BLaER1 (cell line): ENCODE results near the gene ZNRF4.
A peak's percentile ranks its signal among the peaks of the same experiment; 100 is the strongest.

Experiments
- H3K27ac ChIP-seq: shearing (Covaris generic); formaldehyde crosslinking; 2 replicates; pipeline ENCODE4 v1.8.1; 2022
- H3K27me3 ChIP-seq: shearing (Covaris generic); formaldehyde crosslinking; 2 replicates; pipeline ENCODE4 v1.8.1; 2022
- H3K36me3 ChIP-seq: shearing (Covaris generic); formaldehyde crosslinking; 2 replicates; pipeline ENCODE4 v1.8.1; 2022
- H3K4me1 ChIP-seq: shearing (Covaris generic); formaldehyde crosslinking; 2 replicates; pipeline ENCODE4 v1.8.1; 2022
- H3K4me2 ChIP-seq: shearing (Covaris generic); formaldehyde crosslinking; 2 replicates; pipeline ENCODE4 v1.8.1; 2022
- H3K4me3 ChIP-seq: shearing (Covaris generic); formaldehyde crosslinking; 2 replicates; pipeline ENCODE4 v1.8.1; 2022
- H3K9ac ChIP-seq: shearing (Covaris generic); formaldehyde crosslinking; 2 replicates; pipeline ENCODE4 v1.8.1; 2022
- H3K9me3 ChIP-seq: shearing (Covaris generic); formaldehyde crosslinking; 2 replicates; pipeline ENCODE4 v1.8.1; 2022
- H4K20me1 ChIP-seq: shearing (Covaris generic); formaldehyde crosslinking; 2 replicates; pipeline ENCODE4 v1.8.1; 2022
- Cebpa-rat ChIP-seq: shearing (Covaris generic); IDR thresholded peaks from 2 replicates; pipeline ENCODE4 v1.8.1; 2022

ZNRF4 gene

GRCh38 chr19:5466814-5467291 is 11.6 kb downstream of the ZNRF4 start:
- peak overlapping the region; percentile 46; the same call in 1 of the 2 replicates for H3K9ac ChIP-seq
- TF ChIP-seq Cebpa-rat, result 0 out of 2 replicates have a peak, but pooled peaks have one; percentile 9
- peak overlapping the region; percentile 73 for H3K27ac ChIP-seq
- H3K4me1 ChIP-seq, result peaks cover 22% of the 10 kb centered on the region
- H3K36me3 ChIP-seq, result no peaks in the 10 kb centered on the region
- H3K27me3 ChIP-seq, result no peaks in the 10 kb centered on the region
- H4K20me1 ChIP-seq, result no peaks in the 10 kb centered on the region
- peaks cover 7% of the 10 kb centered on the region; the same call in 1 of the 2 replicates for H3K9me3 ChIP-seq
- H3K4me2 ChIP-seq, result peak overlapping the region; percentile 91
- peak overlapping the region; percentile 41; the same call in 1 of the 2 replicates for H3K4me3 ChIP-seq

- H3K4me3 ChIP-seq, result no peak overlapping the region
- no peak for TF ChIP-seq Cebpa-rat
- H4K20me1 ChIP-seq, result no peaks in the 10 kb centered on the region
- H3K27me3 ChIP-seq, result no peaks in the 10 kb centered on the region
- no peak overlapping the region for H3K9ac ChIP-seq
- no peak overlapping the region for H3K27ac ChIP-seq
- H3K4me1 ChIP-seq, result peaks cover 22% of the 10 kb centered on the region
- no peak overlapping the region for H3K4me2 ChIP-seq
- no peaks in the 10 kb centered on the region for H3K9me3 ChIP-seq
- H3K36me3 ChIP-seq, result no peaks in the 10 kb centered on the region
Observed at GRCh38 chr19:5470264-5470671, 15.1 kb downstream of the ZNRF4 start.

- no peaks in the 10 kb centered on the region for H3K27me3 ChIP-seq
- TF ChIP-seq Cebpa-rat, result no peak
- H4K20me1 ChIP-seq, result no peaks in the 10 kb centered on the region
- H3K4me2 ChIP-seq, result no peak overlapping the region
- no peaks in the 10 kb centered on the region for H3K9me3 ChIP-seq
- no peak overlapping the region for H3K27ac ChIP-seq
- no peak overlapping the region for H3K9ac ChIP-seq
- H3K36me3 ChIP-seq, result no peaks in the 10 kb centered on the region
- H3K4me3 ChIP-seq, result no peak overlapping the region
- H3K4me1 ChIP-seq, result peaks cover 7% of the 10 kb centered on the region
Observed at GRCh38 chr19:5472286-5472685, 17.1 kb downstream of the ZNRF4 start.

GRCh38 chr19:5473646-5474045 is 18.4 kb downstream of the ZNRF4 start:
- Histone ChIP-seq H3K4me1 (no peaks in the 10 kb centered on the region), H3K4me2 (no peak overlapping the region), H3K9me3 (no peaks in the 10 kb centered on the region), H3K36me3 (no peaks in the 10 kb centered on the region), H3K27me3 (no peaks in the 10 kb centered on the region), H3K27ac (no peak overlapping the region), H3K9ac (no peak overlapping the region), H4K20me1 (no peaks in the 10 kb centered on the region), H3K4me3 (no peak overlapping the region)
- TF ChIP-seq Cebpa-rat, result no peak

- Histone ChIP-seq H3K36me3 (no peaks in the 10 kb centered on the region), H4K20me1 (no peaks in the 10 kb centered on the region), H3K27me3 (no peaks in the 10 kb centered on the region), H3K4me3 (no peak overlapping the region), H3K9ac (no peak overlapping the region), H3K4me2 (no peak overlapping the region), H3K4me1 (no peaks in the 10 kb centered on the region), H3K9me3 (peaks cover 14% of the 10 kb centered on the region), H3K27ac (no peak overlapping the region)
- no peak for TF ChIP-seq Cebpa-rat
Observed at GRCh38 chr19:5477451-5478215, 22.4 kb downstream of the ZNRF4 start.

GRCh38 chr19:5478241-5478924 is 23.2 kb downstream of the ZNRF4 start:
- Histone ChIP-seq H4K20me1 (no peaks in the 10 kb centered on the region), H3K36me3 (no peaks in the 10 kb centered on the region), H3K4me1 (no peaks in the 10 kb centered on the region), H3K9me3 (peaks cover 14% of the 10 kb centered on the region), H3K27me3 (no peaks in the 10 kb centered on the region), H3K27ac (no peak overlapping the region), H3K4me3 (no peak overlapping the region), H3K4me2 (no peak overlapping the region), H3K9ac (no peak overlapping the region)
- no peak for TF ChIP-seq Cebpa-rat

- H3K4me3 ChIP-seq, result no peak overlapping the region
- H3K4me1 ChIP-seq, result no peaks in the 10 kb centered on the region
- H3K4me2 ChIP-seq, result no peak overlapping the region
- no peak for TF ChIP-seq Cebpa-rat
- H4K20me1 ChIP-seq, result no peaks in the 10 kb centered on the region
- H3K36me3 ChIP-seq, result no peaks in the 10 kb centered on the region
- no peaks in the 10 kb centered on the region for H3K27me3 ChIP-seq
- H3K27ac ChIP-seq, result no peak overlapping the region
- no peak overlapping the region for H3K9ac ChIP-seq
- peaks cover 14% of the 10 kb centered on the region for H3K9me3 ChIP-seq
Observed at GRCh38 chr19:5478925-5479588, 23.8 kb downstream of the ZNRF4 start.

- Histone ChIP-seq H3K36me3 (no peaks in the 10 kb centered on the region), H4K20me1 (no peaks in the 10 kb centered on the region), H3K4me3 (no peak overlapping the region), H3K4me2 (no peak overlapping the region), H3K27ac (no peak overlapping the region), H3K9me3 (peaks cover 14% of the 10 kb centered on the region), H3K27me3 (no peaks in the 10 kb centered on the region), H3K4me1 (0 out of 2 replicates have a peak, but pooled peaks cover 7% of the 10 kb centered on the region), H3K9ac (no peak overlapping the region)
- TF ChIP-seq Cebpa-rat, result no peak
Observed at GRCh38 chr19:5479958-5480357, 24.7 kb downstream of the ZNRF4 start.

GRCh38 chr19:5480427-5480836 is 25.2 kb downstream of the ZNRF4 start:
- H3K4me3 ChIP-seq, result no peak overlapping the region
- no peak overlapping the region for H3K27ac ChIP-seq
- no peak overlapping the region for H3K4me2 ChIP-seq
- no peak overlapping the region for H3K9ac ChIP-seq
- no peaks in the 10 kb centered on the region for H3K27me3 ChIP-seq
- H3K36me3 ChIP-seq, result no peaks in the 10 kb centered on the region
- H4K20me1 ChIP-seq, result no peaks in the 10 kb centered on the region
- peaks cover 14% of the 10 kb centered on the region for H3K9me3 ChIP-seq
- H3K4me1 ChIP-seq, result 0 out of 2 replicates have a peak, but pooled peaks cover 7% of the 10 kb centered on the region
- no peak for TF ChIP-seq Cebpa-rat
